Ishikawa (cell line): ENCODE measurements around the gene CRTC3.

Experiments
- CEBPB ChIP-seq: IDR thresholded peaks from 2 replicates; pipeline ENCODE4 v1.6.1; 2012
- CREB1 ChIP-seq: IDR thresholded peaks from 2 replicates; pipeline ENCODE4 v1.6.1; 2012; ENCODE audit warnings: low read depth
- EGR1 ChIP-seq: IDR thresholded peaks from 2 replicates; pipeline ENCODE4 v1.6.1; 2012
- EP300 ChIP-seq: IDR thresholded peaks from 2 replicates; pipeline ENCODE4 v1.6.1; 2012; ENCODE audit warnings: borderline replicate concordance
- FOXM1 ChIP-seq: IDR thresholded peaks from 2 replicates; pipeline ENCODE4 v1.6.1; 2012; ENCODE audit warnings: low read depth, borderline replicate concordance
- NFIC ChIP-seq: IDR thresholded peaks from 2 replicates; pipeline ENCODE4 v1.6.1; 2012
- RAD21 ChIP-seq: IDR thresholded peaks from 2 replicates; pipeline ENCODE4 v1.6.1; 2012; ENCODE audit warnings: low read depth
- REST ChIP-seq: IDR thresholded peaks from 2 replicates; pipeline ENCODE4 v1.6.1; 2012; ENCODE audit warnings: low read depth, mild to moderate bottlenecking
- TAF1 ChIP-seq: IDR thresholded peaks from 2 replicates; pipeline ENCODE4 v1.6.1; 2012; ENCODE audit warnings: low read depth, mild to moderate bottlenecking
- TCF12 ChIP-seq: IDR thresholded peaks from 2 replicates; pipeline ENCODE4 v1.6.1; 2012; ENCODE audit warnings: low read depth
- TEAD4 ChIP-seq: IDR thresholded peaks from 2 replicates; pipeline ENCODE4 v1.6.1; 2012
- USF1 ChIP-seq: IDR thresholded peaks from 2 replicates; pipeline ENCODE4 v1.6.1; 2012
- YY1 ChIP-seq: IDR thresholded peaks from 2 replicates; pipeline ENCODE4 v1.6.1; 2012; ENCODE audit warnings: low read depth
- ZBTB7A ChIP-seq: IDR thresholded peaks from 2 replicates; pipeline ENCODE4 v1.6.1; 2012; ENCODE audit warnings: low read depth
- TF ChIP-seq, protein P1 (sequence below): IDR thresholded peaks from 2 replicates; pipeline ENCODE4 v1.6.1; 2012

The CRTC3 gene

GRCh38 chr15:90489514-90489913 lies 40.2 kb upstream of the CRTC3 start:
- TF ChIP-seq TEAD4: no peak
- no peak for TF ChIP-seq NFIC
- no peak for TF ChIP-seq CREB1

- TF ChIP-seq TEAD4: no peak
- TF ChIP-seq EP300: no peak
- no peak for TF ChIP-seq ZBTB7A
- no peak for TF ChIP-seq TAF1
- TF ChIP-seq NFIC: no peak
- TF ChIP-seq YY1: no peak
- TF ChIP-seq REST: no peak
- TF ChIP-seq EGR1: no peak
- TF ChIP-seq, protein P1, sequence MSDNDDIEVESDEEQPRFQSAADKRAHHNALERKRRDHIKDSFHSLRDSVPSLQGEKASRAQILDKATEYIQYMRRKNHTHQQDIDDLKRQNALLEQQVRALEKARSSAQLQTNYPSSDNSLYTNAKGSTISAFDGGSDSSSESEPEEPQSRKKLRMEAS: no peak
- TF ChIP-seq CEBPB: no peak
- no peak for TF ChIP-seq CREB1
Observed at GRCh38 chr15:90489944-90490343, 39.8 kb upstream of the CRTC3 start.

- TF ChIP-seq TEAD4 (no peak), YY1 (no peak), REST (no peak), USF1 (no peak)
Observed at GRCh38 chr15:90493647-90494046, 36.1 kb upstream of the CRTC3 start.

DNA sequence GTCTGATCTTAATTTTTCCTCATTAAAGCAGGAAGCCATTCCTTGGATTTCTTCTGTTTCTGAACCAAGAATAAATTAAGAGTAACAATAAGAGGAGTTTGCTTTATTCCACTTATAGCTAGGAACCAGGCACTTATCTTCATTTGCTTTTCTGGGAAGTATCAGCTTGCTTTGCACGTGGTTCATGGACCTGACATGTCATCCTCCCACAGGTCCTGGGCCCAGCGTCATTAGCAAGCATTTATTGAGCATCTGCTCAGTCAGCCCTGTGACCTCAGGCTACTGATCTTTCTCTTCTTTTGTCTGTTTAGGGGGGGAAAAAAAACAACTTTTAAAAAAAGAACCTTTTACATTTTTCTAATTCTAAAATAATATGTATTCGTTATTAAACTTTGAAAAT lies 34.7 kb upstream of the CRTC3 start:
- TF ChIP-seq EGR1 (no peak), FOXM1 (no peak), EP300 (no peak), CREB1 (no peak)

- TF ChIP-seq TEAD4 (no peak), RAD21 (no peak), CEBPB (no peak), EGR1 (no peak), ZBTB7A (no peak), FOXM1 (no peak), CREB1 (no peak), YY1 (no peak), NFIC (no peak), REST (no peak), TCF12 (no peak)
Observed at GRCh38 chr15:90496791-90497190, 32.9 kb upstream of the CRTC3 start.

DNA sequence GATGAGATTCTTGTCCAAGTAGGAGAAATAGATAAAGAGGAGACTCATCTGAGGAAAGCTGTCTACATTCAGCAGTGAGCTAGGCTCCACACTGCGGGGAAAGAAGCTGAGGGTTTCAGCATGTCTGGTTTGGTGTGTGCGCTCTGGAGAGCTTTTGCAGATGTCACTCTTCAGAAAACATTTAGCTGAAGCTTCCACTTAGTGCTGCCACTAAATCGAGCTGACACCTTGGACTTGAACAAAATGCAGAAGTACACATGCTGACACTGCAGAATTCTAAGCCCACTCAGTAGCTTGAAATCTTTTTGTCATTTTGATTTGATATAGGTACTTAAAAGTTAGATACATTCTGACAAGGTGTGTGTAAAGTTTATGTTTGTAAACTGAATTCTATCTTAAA lies 32.3 kb upstream of the CRTC3 start:
- no peak for TF ChIP-seq RAD21
- no peak for TF ChIP-seq TCF12
- no peak for TF ChIP-seq CEBPB
- TF ChIP-seq, protein P1: no peak
- no peak for TF ChIP-seq EGR1
- TF ChIP-seq TEAD4: no peak
- no peak for TF ChIP-seq FOXM1
